ENCODE results near the gene NOC3L. TPM values are rescaled to one million over a fixed set of nuclear protein-coding genes. Genes with fewer than 3 reads are reported as not detected.

Gene NOC3L
- total RNA-seq, 1 experiment from 2014 or later = 41.2 TPM

- ATAC-seq (no peak), DNase-seq (ENCODE audit: low read depth, low spot score) (no peak)
- no TSS peak for BruUV-seq (replicated peaks)
- TF ChIP-seq POLR2AphosphoS5 (IDR thresholded peaks at IDR 0.05; ENCODE audit: low read depth, low read length) = no peak
- no peak for TF ChIP-seq REST (IDR thresholded peaks at IDR 0.05; ENCODE audit: insufficient read depth in 1 of 2, low read depth in 2 of 2, low read length in 1 of 2)
- no peak for TF ChIP-seq TCF7L2 (IDR thresholded peaks at IDR 0.05; ENCODE audit: low read depth, low read length)
- intact Hi-C loops (cut with micrococcal nuclease; ENCODE audit: unreplicated experiment) = no loop called here
- Histone ChIP-seq H3K27ac (ENCODE audit: low read length) (peak overlapping the region; percentile 25; the same call in 1 of the 2 replicates), H3K9me3 (ENCODE audit: control insufficient read depth, insufficient read depth, low read depth, low read length) (no peaks in the 10 kb centered on the region), H3K36me3 (ENCODE audit: control insufficient read depth, insufficient read depth, low read length) (no peaks in the 10 kb centered on the region; the same call in 1 of the 2 replicates), H3K4me3 (ENCODE audit: low read depth in 2 of 2, low read length in 2 of 2) (no peak overlapping the region), H3K27me3 (ENCODE audit: control insufficient read depth, insufficient read depth, low read length) (no peaks in the 10 kb centered on the region), H3K4me1 (ENCODE audit: control insufficient read depth, insufficient read depth, low read length) (peaks cover 5% of the 10 kb centered on the region)
- ChIA-PET CTCF (no interaction called here), POLR2A (no interaction called here)
- in situ Hi-C loops (cut with HindIII; ENCODE audit: low pct_unique_long_range_greater_than_20kb, low sequenced_read_pairs) = no loop called here
These were observed 3.6 kb upstream of the NOC3L start for GRCh38 chr10:94366382-94366781.

GRCh38 chr10:94364482-94364881, 1.7 kb upstream of the NOC3L start:
- CTCF ChIA-PET = no interaction called here
- BruUV-seq (replicated peaks) = no TSS peak
- in situ Hi-C loops (cut with HindIII; ENCODE audit: low pct_unique_long_range_greater_than_20kb, low sequenced_read_pairs) (no loop called here), intact Hi-C loops (cut with micrococcal nuclease; ENCODE audit: unreplicated experiment) (loop anchor here (5.0 kb wide), 1 partner anchor 78 kb away; no protein-coding TSS in a partner anchor)
- TF ChIP-seq SIN3A (IDR thresholded peaks at IDR 0.05; ENCODE audit: borderline replicate concordance, insufficient read depth, low read depth, low read length) (no peak), CTCF (IDR thresholded peaks at IDR 0.05) (no peak), REST (IDR thresholded peaks at IDR 0.05; ENCODE audit: insufficient read depth in 1 of 2, low read depth in 2 of 2, low read length in 1 of 2) (no peak), POLR2AphosphoS5 (IDR thresholded peaks at IDR 0.05; ENCODE audit: low read depth, low read length) (no peak), TCF7L2 (IDR thresholded peaks at IDR 0.05; ENCODE audit: low read depth, low read length) (no peak)
- H3K36me3 ChIP-seq (ENCODE audit: control insufficient read depth, insufficient read depth, low read length) = peaks cover 8% of the 10 kb centered on the region
- no peaks in the 10 kb centered on the region for H3K9me3 ChIP-seq (ENCODE audit: control insufficient read depth, insufficient read depth, low read depth, low read length)
- peaks cover 12% of the 10 kb centered on the region for H3K4me1 ChIP-seq (ENCODE audit: control insufficient read depth, insufficient read depth, low read length)
- DNase-seq (ENCODE audit: low read depth, low spot score) (no peak), ATAC-seq (no peak)
- no peak overlapping the region for H3K27ac ChIP-seq (ENCODE audit: low read length)
- POLR2A ChIA-PET = no interaction called here
- H3K27me3 ChIP-seq (ENCODE audit: control insufficient read depth, insufficient read depth, low read length) = no peaks in the 10 kb centered on the region
- no peak overlapping the region for H3K4me3 ChIP-seq (ENCODE audit: low read depth in 2 of 2, low read length in 2 of 2)
